H1 (cell line): ENCODE results near the gene OPCML. TPM values are rescaled to one million over a fixed set of nuclear protein-coding genes. Genes with fewer than 3 reads are reported as not detected.

Experiments used
- CTCF ChIA-PET: fragments of 300-600 bp; sonication (Branson Sonifier 250); formaldehyde crosslinking; loops from one replicate; lab custom pipeline; 2021; ENCODE audit not compliant: partially characterized antibody; lab: Charles Lee
- POLR2A ChIA-PET: fragments of 300-600 bp; sonication (Branson Sonifier 250); formaldehyde crosslinking; loops from one replicate; lab custom pipeline; 2021; ENCODE audit warnings: inconsistent platforms; ENCODE audit not compliant: partially characterized antibody; lab: Charles Lee
- DNase-seq, 2 experiments: peaks; one replicate each; pipeline versions ENCODE4 v3.0.0 to v3.0.0-alpha.2; 2010 to 2022; ENCODE audit warnings: low spot score in 2 of 2, low read depth in 1 of 2, mixed read lengths in 1 of 2
- FAIRE-seq: peaks from 2 replicates; lab custom pipeline; 2011; peaks lifted over from hg19 to GRCh38; lab: Jason Lieb, UNC
- H2AFZ ChIP-seq: 2 replicates; pipeline ENCODE4 v1.8.1; 2012; ENCODE audit warnings: low read length, inconsistent platforms
- H2AK5ac ChIP-seq: 2 replicates; pipeline ENCODE4 v1.6.1; 2013; ENCODE audit warnings: low read depth, low read length
- H2BK120ac ChIP-seq: replicated peaks from 2 replicates; pipeline ENCODE3; 2013; ENCODE audit warnings: low read depth, low read length, inconsistent platforms
- H2BK12ac ChIP-seq: 2 replicates; pipeline ENCODE4 v1.6.1; 2013; ENCODE audit warnings: low read depth, low read length
- H2BK15ac ChIP-seq: 2 replicates; pipeline ENCODE4 v1.6.1; 2013; ENCODE audit warnings: low read length
- H2BK20ac ChIP-seq: 2 replicates; pipeline ENCODE4 v1.6.1; 2013; ENCODE audit warnings: low read length
- H2BK5ac ChIP-seq: 2 replicates; pipeline ENCODE4 v1.6.1; 2013; ENCODE audit warnings: low read depth, low read length
- H3K14ac ChIP-seq: 2 replicates; pipeline ENCODE4 v1.6.1; 2013; ENCODE audit warnings: inconsistent platforms; ENCODE audit not compliant: insufficient read length
- H3K18ac ChIP-seq: 2 replicates; pipeline ENCODE4 v1.6.1; 2013; ENCODE audit warnings: low read length; ENCODE audit errors: extremely low read depth
- H3K23ac ChIP-seq: 2 replicates; pipeline ENCODE4 v1.6.1; 2013; ENCODE audit warnings: inconsistent platforms; ENCODE audit not compliant: insufficient read length
- H3K23me2 ChIP-seq: 2 replicates; pipeline ENCODE4 v1.6.1; 2013; ENCODE audit warnings: low read depth, low read length
- H3K27ac ChIP-seq: 2 replicates; pipeline ENCODE4 v1.6.1; 2011; ENCODE audit warnings: low read depth, low read length, inconsistent platforms
- H3K27me3 ChIP-seq, 4 experiments: replicated peaks in 1 of 4; 1 replicate in 1 of 4; 2 replicates in 3 of 4; pipeline versions ENCODE4 v1.6.1 to v1.8.1; 2011 to 2013; ENCODE audit warnings: low read length in 3 of 4, mild to moderate bottlenecking in 3 of 4, inconsistent platforms in 2 of 4, mixed read lengths in 2 of 4, moderate library complexity in 1 of 4; ENCODE audit not compliant: control insufficient read depth in 3 of 4, insufficient read depth in 3 of 4; ENCODE audit errors: extremely low read depth in 1 of 4
- H3K36me3 ChIP-seq, 4 experiments: 2 replicates each; pipeline versions ENCODE4 v1.6.1 to v1.8.1; 2011 to 2013; ENCODE audit warnings: mild to moderate bottlenecking in 4 of 4, low read length in 3 of 4, moderate library complexity in 2 of 4, control low read depth in 1 of 4, inconsistent platforms in 1 of 4; ENCODE audit not compliant: insufficient read depth in 4 of 4, control insufficient read depth in 2 of 4
- H3K4ac ChIP-seq: replicated peaks from 2 replicates; pipeline ENCODE3; 2013; ENCODE audit warnings: low read length, low read depth, mixed read lengths, inconsistent platforms; ENCODE audit not compliant: insufficient read length
- H3K4me1 ChIP-seq, 4 experiments: replicated peaks in 1 of 4; 1 replicate in 1 of 4; 2 replicates in 3 of 4; pipeline versions ENCODE4 v1.6.1 to v1.8.1; 2011 to 2013; ENCODE audit warnings: low read length in 3 of 4, inconsistent platforms in 2 of 4, mixed read lengths in 1 of 4; ENCODE audit not compliant: insufficient read depth in 4 of 4, control insufficient read depth in 3 of 4
- H3K4me2 ChIP-seq, 2 experiments: 2 replicates each; pipeline versions ENCODE4 v1.6.1 to v1.8.1; 2011 to 2013; ENCODE audit warnings: low read depth in 2 of 2, low read length in 2 of 2, control low read depth in 1 of 2, inconsistent platforms in 1 of 2, mild to moderate bottlenecking in 1 of 2; ENCODE audit not compliant: insufficient read depth in 1 of 2
- H3K4me3 ChIP-seq, 4 experiments: fragments of 200-600, 300-600 bp in 1 of 4; sonication (generic), shearing (Covaris generic), sonication (Bioruptor Twin) in 1 of 4; 2 replicates each; pipeline versions ENCODE4 v1.5.1 to v1.8.1; 2011 to 2016; ENCODE audit warnings: low read length in 4 of 4, low read depth in 3 of 4, control low read depth in 2 of 4, inconsistent platforms in 2 of 4, mild to moderate bottlenecking in 2 of 4, mixed read lengths in 1 of 4, moderate library complexity in 1 of 4; ENCODE audit not compliant: insufficient read depth in 2 of 4; ENCODE audit errors: extremely low read depth in 1 of 4
- H3K56ac ChIP-seq: replicated peaks from 2 replicates; pipeline ENCODE3; 2013; ENCODE audit warnings: low read depth, mild to moderate bottlenecking, mixed read lengths, low read length, inconsistent platforms; ENCODE audit not compliant: insufficient read length
- H3K79me1 ChIP-seq: 2 replicates; pipeline ENCODE4 v1.6.1; 2013; ENCODE audit warnings: low read depth, low read length, control low read depth
- H3K79me2 ChIP-seq, 2 experiments: 2 replicates each; pipeline versions ENCODE4 v1.6.1 to v1.8.1; 2012 to 2013; ENCODE audit warnings: low read length in 2 of 2, mild to moderate bottlenecking in 2 of 2, inconsistent platforms in 1 of 2; ENCODE audit not compliant: insufficient read depth in 2 of 2, control insufficient read depth in 1 of 2
- H3K9ac ChIP-seq, 4 experiments: replicated peaks in 1 of 4; 1 replicate in 1 of 4; 2 replicates in 3 of 4; pipeline versions ENCODE4 v1.6.1 to v1.8.1; 2011 to 2013; ENCODE audit warnings: low read depth in 3 of 4, low read length in 3 of 4, control low read depth in 2 of 4, mild to moderate bottlenecking in 2 of 4, moderate library complexity in 2 of 4, inconsistent platforms in 1 of 4; ENCODE audit errors: extremely low read depth in 1 of 4
- H3K9me3 ChIP-seq, 2 experiments: 2 replicates each; pipeline versions ENCODE4 v1.6.1 to v1.8.1; 2012 to 2013; ENCODE audit warnings: mild to moderate bottlenecking in 2 of 2, moderate library complexity in 2 of 2, control low read depth in 1 of 2, inconsistent platforms in 1 of 2, low read depth in 1 of 2, low read length in 1 of 2, mixed read lengths in 1 of 2; ENCODE audit not compliant: insufficient read depth in 2 of 2
- H4K20me1 ChIP-seq, 2 experiments: replicated peaks in 1 of 2; 2 replicates each; pipeline versions ENCODE3 to v1.8.1; 2011 to 2013; ENCODE audit warnings: inconsistent platforms in 2 of 2, low read length in 2 of 2, mild to moderate bottlenecking in 1 of 2; ENCODE audit not compliant: insufficient read depth in 2 of 2, control insufficient read depth in 1 of 2
- H4K5ac ChIP-seq: 2 replicates; pipeline ENCODE4 v1.6.1; 2013; ENCODE audit warnings: low read length, low read depth, mixed read lengths, inconsistent platforms; ENCODE audit not compliant: insufficient read length
- H4K8ac ChIP-seq: 2 replicates; pipeline ENCODE4 v1.8.0; 2013; ENCODE audit warnings: mild to moderate bottlenecking, moderate library complexity, low read length, inconsistent platforms; ENCODE audit not compliant: insufficient read depth; ENCODE audit errors: extremely low read depth
- H4K91ac ChIP-seq: replicated peaks from 2 replicates; pipeline ENCODE3; 2013; ENCODE audit warnings: low read length, mixed read lengths, inconsistent platforms; ENCODE audit not compliant: insufficient read length
- CBX5 ChIP-seq: fragments of 300-800, 300-1000 bp; sonication (generic); IDR thresholded peaks from 2 replicates; pipeline ENCODE4 v1.7.1; 2016; ENCODE audit warnings: antibody characterized with exemption, low read length, low read depth
- CREB1 ChIP-seq: IDR thresholded peaks from 2 replicates; pipeline ENCODE4 v1.6.1; 2012; ENCODE audit warnings: inconsistent platforms
- EP300 ChIP-seq, 2 experiments: IDR thresholded peaks; 1 replicate in 1 of 2; 2 replicates in 1 of 2; pipeline ENCODE4 v1.6.1; 2011 to 2012; ENCODE audit warnings: low read depth in 2 of 2, low read length in 2 of 2, mild to moderate bottlenecking in 2 of 2, borderline replicate concordance in 1 of 2, inconsistent platforms in 1 of 2, moderate library complexity in 1 of 2
- RBBP5 ChIP-seq: IDR thresholded peaks from 2 replicates; pipeline ENCODE4 v1.7.1; 2012; ENCODE audit warnings: low read depth, mild to moderate bottlenecking, inconsistent platforms, low read length, moderate library complexity, borderline replicate concordance
- RXRA ChIP-seq: IDR thresholded peaks from 2 replicates; pipeline ENCODE4 v1.6.1; 2011; ENCODE audit warnings: low read depth, mild to moderate bottlenecking, low read length, moderate library complexity; ENCODE audit not compliant: insufficient read depth
- SIRT6 ChIP-seq: IDR thresholded peaks from one replicate; pipeline ENCODE4 v1.7.1; 2012; ENCODE audit warnings: low read length, inconsistent platforms
- SP4 ChIP-seq: IDR thresholded peaks from 2 replicates; pipeline ENCODE4 v1.6.1; 2012; ENCODE audit warnings: low read length, inconsistent platforms
- TEAD4 ChIP-seq: IDR thresholded peaks from 2 replicates; pipeline ENCODE4 v1.6.1; 2012; ENCODE audit warnings: low read depth, low read length, inconsistent platforms, mixed read lengths
- ZNF274 ChIP-seq: IDR thresholded peaks from 2 replicates; pipeline ENCODE4 v1.7.0; 2012; ENCODE audit warnings: low read length, borderline replicate concordance; ENCODE audit errors: extremely low read depth
- WGBS, 2 experiments: shearing (Covaris generic) in 1 of 2; methylation state at CpG; one replicate each; pipeline versions ENCODE4 v1.1.6 to v1.1.7; 2013 to 2015; ENCODE audit warnings: low lambda C conversion rate in 2 of 2, mixed read lengths in 2 of 2, inconsistent platforms in 1 of 2, low coverage in 1 of 2, missing lambda C conversion rate in 1 of 2; ENCODE audit not compliant: insufficient replicate concordance in 2 of 2, insufficient coverage in 1 of 2, insufficient read length in 1 of 2; ENCODE audit errors: extremely low coverage in 1 of 2, missing lambda C conversion rate in 1 of 2; 5-methylcytosine and 5-hydroxymethylcytosine counted together
- polyA plus RNA-seq, 7 experiments: library from polyadenylated mRNA; depleted of rRNA in 3 of 7; stranded (reverse) in 5 of 7; unstranded in 2 of 7; fragments of >200 nt in 5 of 7; fragments of 200-250 nt in 2 of 7; gene quantifications; 1 replicate in 5 of 7; 2 replicates in 1 of 7; 4 replicates in 1 of 7; pipeline versions ENCODE4 v1.2.1 to v1.2.3, GENCODE V29; 2011 to 2013; ENCODE audit warnings: missing spikeins in 2 of 7, mixed read lengths in 2 of 7
- total RNA-seq: library from RNA; stranded (reverse); fragmentation: NEBNext Ultra II Directional; extraction: Animal tissue kit (Norgen Biotek cat#: 25700); gene quantifications from 2 replicates; pipeline ENCODE4 v1.2.1, GENCODE V29; 2021
- TF ChIP-seq, protein P1 (sequence below), 3 experiments: IDR thresholded peaks; 1 replicate in 2 of 3; 2 replicates in 1 of 3; pipeline versions ENCODE4 v1.5.1 to v1.6.1; 2011; ENCODE audit warnings: low read length in 3 of 3, mild to moderate bottlenecking in 3 of 3, inconsistent platforms in 2 of 3, low read depth in 1 of 3, moderate library complexity in 1 of 3; ENCODE audit not compliant: insufficient read depth in 1 of 3; ENCODE audit errors: control extremely low read depth in 1 of 3
- TF ChIP-seq, protein P2 (sequence below): IDR thresholded peaks from 2 replicates; pipeline ENCODE4 v1.6.1; 2011; ENCODE audit warnings: low read length, improper control_type of control experiment

OPCML gene
- total and polyA plus RNA-seq, 2 of the 8 experiments (the other 6 are each of a cell fraction or from before 2014, with no cell fraction given), result 2.3 to 3.1 TPM

GRCh38 chr11:132957881-132958280 is 574.4 kb downstream of the OPCML start:
- Histone ChIP-seq H3K23me2 (no peaks in the 10 kb centered on the region), H2BK12ac (no peak overlapping the region), H3K4me3 (no peak overlapping the region), H2BK120ac (no peak overlapping the region), H4K8ac (no peak overlapping the region), H3K9ac (no peak overlapping the region), H2AK5ac (no peak overlapping the region), H2BK15ac (no peak overlapping the region), H3K4ac (no peak overlapping the region), H3K56ac (no peak overlapping the region), H3K79me1 (no peaks in the 10 kb centered on the region), H2AFZ (no peak overlapping the region), H4K20me1 (no peaks in the 10 kb centered on the region), H3K14ac (no peak overlapping the region), H3K27ac (no peak overlapping the region), H2BK5ac (no peak overlapping the region), H3K36me3 (no peaks in the 10 kb centered on the region), H3K9me3 (no peaks in the 10 kb centered on the region), H4K91ac (no peak overlapping the region), H3K4me2 (no peak overlapping the region), H3K4me1 (peaks cover 1 to 12% (median 5%) of the 10 kb centered on the region in 4 experiments; a peak in 5 of 7 replicates), H3K27me3 (no peaks in the 10 kb centered on the region; a peak in 1 of 7 replicates), H4K5ac (no peak overlapping the region), H3K79me2 (no peaks in the 10 kb centered on the region), H2BK20ac (no peak overlapping the region), H3K18ac (no peak overlapping the region), H3K23ac (no peak overlapping the region)
- no peak for DNase-seq
- FAIRE-seq, result no peak
- 94% methylated on average over 2 of the region's 2 CpGs; no CpG with 5 or more reads in 1 of the 2 experiments for WGBS, 2 experiments
- CTCF ChIA-PET, result interaction anchor here (0.9 to 1.3 kb wide), 3 partner anchors 101 to 200 kb away, joined by 3 to 5 read pairs (median 3); no protein-coding TSS in a partner anchor
- TF ChIP-seq SP4 (no peak), RBBP5 (no peak), RXRA (no peak), EP300 (IDR thresholded peaks at IDR 0.05; ENCODE audit: borderline replicate concordance in 1 of 2, low read depth in 2 of 2, low read length in 2 of 2) (no peak), TEAD4 (no peak), CREB1 (no peak), CBX5 (no peak), SIRT6 (no peak), ZNF274 (no peak)
- TF ChIP-seq, protein P1, sequence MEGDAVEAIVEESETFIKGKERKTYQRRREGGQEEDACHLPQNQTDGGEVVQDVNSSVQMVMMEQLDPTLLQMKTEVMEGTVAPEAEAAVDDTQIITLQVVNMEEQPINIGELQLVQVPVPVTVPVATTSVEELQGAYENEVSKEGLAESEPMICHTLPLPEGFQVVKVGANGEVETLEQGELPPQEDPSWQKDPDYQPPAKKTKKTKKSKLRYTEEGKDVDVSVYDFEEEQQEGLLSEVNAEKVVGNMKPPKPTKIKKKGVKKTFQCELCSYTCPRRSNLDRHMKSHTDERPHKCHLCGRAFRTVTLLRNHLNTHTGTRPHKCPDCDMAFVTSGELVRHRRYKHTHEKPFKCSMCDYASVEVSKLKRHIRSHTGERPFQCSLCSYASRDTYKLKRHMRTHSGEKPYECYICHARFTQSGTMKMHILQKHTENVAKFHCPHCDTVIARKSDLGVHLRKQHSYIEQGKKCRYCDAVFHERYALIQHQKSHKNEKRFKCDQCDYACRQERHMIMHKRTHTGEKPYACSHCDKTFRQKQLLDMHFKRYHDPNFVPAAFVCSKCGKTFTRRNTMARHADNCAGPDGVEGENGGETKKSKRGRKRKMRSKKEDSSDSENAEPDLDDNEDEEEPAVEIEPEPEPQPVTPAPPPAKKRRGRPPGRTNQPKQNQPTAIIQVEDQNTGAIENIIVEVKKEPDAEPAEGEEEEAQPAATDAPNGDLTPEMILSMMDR (IDR thresholded peaks at IDR 0.05; ENCODE audit: control extremely low read depth in 1 of 3, insufficient read depth in 1 of 3, low read depth in 1 of 3, low read length in 3 of 3), result no peak
- TF ChIP-seq, protein P2, sequence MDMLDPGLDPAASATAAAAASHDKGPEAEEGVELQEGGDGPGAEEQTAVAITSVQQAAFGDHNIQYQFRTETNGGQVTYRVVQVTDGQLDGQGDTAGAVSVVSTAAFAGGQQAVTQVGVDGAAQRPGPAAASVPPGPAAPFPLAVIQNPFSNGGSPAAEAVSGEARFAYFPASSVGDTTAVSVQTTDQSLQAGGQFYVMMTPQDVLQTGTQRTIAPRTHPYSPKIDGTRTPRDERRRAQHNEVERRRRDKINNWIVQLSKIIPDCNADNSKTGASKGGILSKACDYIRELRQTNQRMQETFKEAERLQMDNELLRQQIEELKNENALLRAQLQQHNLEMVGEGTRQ, result no peak
- POLR2A ChIA-PET, result no interaction called here
